GM19438 (cell line): Measurements from ENCODE around the gene SORCS2.

Experiments
- ATAC-seq: cut with Tn5 transposase; IDR thresholded peaks from one replicate; pipeline ENCODE4 v1.9.1; 2021; ENCODE audit warnings: low read depth; ENCODE audit not compliant: unreplicated experiment

The SORCS2 gene

GRCh38 chr4:7398104-7398423 lies 205.7 kb downstream of the SORCS2 start:
- ATAC-seq, result no peak

GRCh38 chr4:7398788-7399439 lies 206.6 kb downstream of the SORCS2 start:
- ATAC-seq, result no peak

GRCh38 chr4:7399440-7400234 lies 207.3 kb downstream of the SORCS2 start:
- ATAC-seq, result no peak

GRCh38 chr4:7400671-7401298 lies 208.4 kb downstream of the SORCS2 start:
- ATAC-seq, result no peak

GRCh38 chr4:7402526-7402925 lies 210.2 kb downstream of the SORCS2 start:
- ATAC-seq, result no peak

- ATAC-seq, result no peak
Measured at GRCh38 chr4:7403001-7403400, 210.7 kb downstream of the SORCS2 start.

GRCh38 chr4:7408166-7408565 lies 215.8 kb downstream of the SORCS2 start:
- no peak for ATAC-seq

- ATAC-seq, result no peak
Measured at GRCh38 chr4:7410446-7410845, 218.1 kb downstream of the SORCS2 start.

- ATAC-seq, result no peak
Measured at GRCh38 chr4:7411491-7411890, 219.2 kb downstream of the SORCS2 start.

- no peak for ATAC-seq
Measured at GRCh38 chr4:7411896-7412553, 219.7 kb downstream of the SORCS2 start.

- ATAC-seq, result no peak
Measured at GRCh38 chr4:7412554-7412912, 220.2 kb downstream of the SORCS2 start.

GRCh38 chr4:7414046-7414445 lies 221.7 kb downstream of the SORCS2 start:
- ATAC-seq, result no peak

- ATAC-seq, result no peak
Measured at GRCh38 chr4:7414736-7415510, 222.6 kb downstream of the SORCS2 start.

- no peak for ATAC-seq
Measured at GRCh38 chr4:7415927-7416686, 223.8 kb downstream of the SORCS2 start.

- no peak for ATAC-seq
Measured at GRCh38 chr4:7416745-7417432, 224.6 kb downstream of the SORCS2 start.

- no peak for ATAC-seq
Measured at GRCh38 chr4:7417639-7418038, 225.3 kb downstream of the SORCS2 start.

- no peak for ATAC-seq
Measured at GRCh38 chr4:7418131-7418943, 226.0 kb downstream of the SORCS2 start.

GRCh38 chr4:7419961-7420660 lies 227.8 kb downstream of the SORCS2 start:
- ATAC-seq, result no peak
